Activated CD8-positive, alpha-beta memory T cell treated with anti-CD3 and anti-CD28 coated beads, Interleukin-2, amount 10 ng/mL, durations not matched to agents 7 days and 5 days (primary cell): ENCODE measurements around the gene LYST. TPM values are rescaled to one million over a fixed set of nuclear protein-coding genes. Genes with fewer than 3 reads are reported as not detected.
A peak's percentile ranks its signal among the peaks of the same experiment; 100 is the strongest.
"Not testable (repeated sequence)": the region's sequence is repeated elsewhere in the genome, so short reads cannot be mapped to it uniquely, and the experiment has no call there.

Experiments
- ATAC-seq: fragments of 150-1000 bp; cut with Tn5 transposase; one replicate; pipeline ENCODE4 v1.10.0; 2021; ENCODE audit warnings: moderate library complexity
- CTCF ChIA-PET: fragments of 350-600 bp; sonication (Branson Sonifier 250); formaldehyde crosslinking; loops from one replicate; lab custom pipeline; 2021; ENCODE audit warnings: antibody characterized with exemption; lab: Charles Lee
- DNase-seq: peaks from one replicate; pipeline ENCODE4 v3.0.0-alpha.2; 2020
- H3K27ac Mint-ChIP-seq: one replicate; pipeline ENCODE4 v1.8.0; 2021; ENCODE audit warnings: mild to moderate bottlenecking, mixed read lengths
- H3K27me3 Mint-ChIP-seq: one replicate; pipeline ENCODE4 v1.8.0; 2021; ENCODE audit warnings: mixed read lengths
- H3K36me3 Mint-ChIP-seq: one replicate; pipeline ENCODE4 v1.8.0; 2021; ENCODE audit warnings: mild to moderate bottlenecking, mixed read lengths
- H3K4me1 Mint-ChIP-seq: one replicate; pipeline ENCODE4 v1.8.0; 2021; ENCODE audit warnings: mixed read lengths
- H3K4me3 Mint-ChIP-seq: one replicate; pipeline ENCODE4 v1.8.0; 2021; ENCODE audit warnings: mild to moderate bottlenecking, moderate library complexity, mixed read lengths
- H3K9me3 Mint-ChIP-seq: one replicate; pipeline ENCODE4 v1.8.0; 2022; ENCODE audit warnings: low read depth, mixed read lengths
- total RNA-seq, 2 experiments: library from RNA; stranded (reverse); gene quantifications; one replicate each; pipeline ENCODE4 v1.2.3, GENCODE V29; 2021

LYST gene
- total RNA-seq, 2 experiments from 2014 or later = 64.9 to 131 TPM

DNA sequence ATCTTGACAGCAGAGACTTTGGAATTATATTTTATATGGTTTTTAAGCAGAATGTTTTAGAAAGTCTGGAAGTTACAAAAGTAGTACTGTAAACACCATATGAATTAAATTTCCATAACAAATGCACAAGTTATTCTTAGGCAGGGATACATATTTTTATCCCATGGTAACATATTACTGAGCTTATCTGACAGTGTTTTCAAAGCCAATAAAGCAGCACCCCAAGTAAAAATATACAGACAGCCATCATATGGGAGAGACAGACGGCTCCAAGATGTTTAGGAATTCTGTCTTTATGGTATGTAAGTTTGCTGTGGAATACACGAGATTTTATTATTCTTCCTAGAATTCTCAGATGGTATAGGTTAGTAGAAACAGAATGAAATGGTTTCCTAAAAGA is 205.1 kb downstream of the LYST start:
- Mint-ChIP-seq H3K36me3 (peaks cover 21% of the 10 kb centered on the region), H3K27ac (no peak overlapping the region), H3K4me3 (no peak overlapping the region), H3K9me3 (no peaks in the 10 kb centered on the region), H3K27me3 (peaks cover 2% of the 10 kb centered on the region), H3K4me1 (no peaks in the 10 kb centered on the region)
- CTCF ChIA-PET = no interaction called here
- no peak for DNase-seq
- ATAC-seq = no peak

- no peak for DNase-seq
- H3K4me1 Mint-ChIP-seq = no peaks in the 10 kb centered on the region
- CTCF ChIA-PET = interaction anchor here (2.3 kb wide), 1 partner anchor 20 kb away, joined by 4 read pairs; no protein-coding TSS in a partner anchor
- peaks cover 18% of the 10 kb centered on the region for H3K36me3 Mint-ChIP-seq
- H3K9me3 Mint-ChIP-seq = no peaks in the 10 kb centered on the region
- no peak overlapping the region for H3K4me3 Mint-ChIP-seq
- ATAC-seq = no peak
- no peak overlapping the region for H3K27ac Mint-ChIP-seq
- peaks cover 13% of the 10 kb centered on the region for H3K27me3 Mint-ChIP-seq
These were observed 207.4 kb downstream of the LYST start for GRCh38 chr1:235659186-235659771.

DNA sequence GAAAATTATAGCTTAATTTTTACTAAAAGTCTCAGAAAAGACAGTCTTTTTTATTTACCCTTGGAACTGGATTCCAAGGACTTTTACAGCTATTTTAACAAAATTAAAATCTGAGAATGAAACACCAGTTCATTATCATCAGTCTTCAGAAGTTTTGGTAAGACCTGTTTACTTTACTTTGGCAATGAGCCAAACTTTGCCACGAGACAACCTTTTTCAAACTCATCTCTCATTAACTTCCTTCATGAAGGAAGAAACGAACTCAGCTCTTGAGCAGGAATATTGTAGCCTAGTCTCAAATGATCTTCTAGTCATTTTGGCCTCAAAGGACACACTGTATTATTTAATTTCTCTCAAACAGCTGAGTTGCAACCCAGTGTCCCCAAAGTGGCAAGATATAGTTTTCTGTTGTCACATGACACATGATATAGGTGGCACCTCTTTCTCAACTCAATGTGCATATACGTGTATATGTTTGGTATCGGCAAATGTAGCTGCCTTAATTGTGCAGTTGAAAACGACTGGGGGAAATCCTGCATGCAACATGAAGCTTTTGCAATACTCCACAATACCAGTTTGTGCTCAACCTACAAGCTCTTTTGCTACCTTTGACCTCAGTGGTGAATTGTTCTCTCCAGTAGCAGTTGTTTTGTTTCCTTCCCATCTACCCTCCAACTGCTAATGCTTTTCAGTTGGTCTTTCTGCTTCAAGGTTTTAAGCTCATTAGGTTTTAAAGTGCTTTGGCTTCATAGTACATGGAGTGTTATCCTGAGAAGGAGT is 208.8 kb downstream of the LYST start:
- DNase-seq = no peak
- Mint-ChIP-seq H3K4me3 (no peak overlapping the region), H3K27ac (no peak overlapping the region), H3K9me3 (no peaks in the 10 kb centered on the region), H3K4me1 (no peaks in the 10 kb centered on the region), H3K27me3 (peaks cover 24% of the 10 kb centered on the region), H3K36me3 (peaks cover 12% of the 10 kb centered on the region)
- no peak for ATAC-seq
- CTCF ChIA-PET = interaction anchor here (0.7 to 2.3 kb wide), 3 partner anchors 21 to 230 kb away, joined by 3 to 4 read pairs (median 3); no protein-coding TSS in a partner anchor

- peaks cover 5% of the 10 kb centered on the region for H3K36me3 Mint-ChIP-seq
- ATAC-seq (no peak), DNase-seq (no peak)
- CTCF ChIA-PET = interaction anchor here (0.7 to 2.3 kb wide), 3 partner anchors 22 to 230 kb away, joined by 3 to 4 read pairs (median 3); no protein-coding TSS in a partner anchor
- H3K4me1 Mint-ChIP-seq = no peaks in the 10 kb centered on the region
- H3K9me3 Mint-ChIP-seq = no peaks in the 10 kb centered on the region
- H3K27me3 Mint-ChIP-seq = peaks cover 31% of the 10 kb centered on the region
- H3K4me3 Mint-ChIP-seq = no peak overlapping the region
- H3K27ac Mint-ChIP-seq = no peak overlapping the region
These were observed 209.4 kb downstream of the LYST start for GRCh38 chr1:235657269-235657668.

GRCh38 chr1:235652364-235652763 is 214.3 kb downstream of the LYST start:
- ATAC-seq (no peak), DNase-seq (no peak)
- Mint-ChIP-seq H3K27ac (no peak overlapping the region), H3K4me3 (no peak overlapping the region), H3K9me3 (peaks cover 3% of the 10 kb centered on the region), H3K27me3 (peaks cover 65% of the 10 kb centered on the region), H3K36me3 (peaks cover 8% of the 10 kb centered on the region), H3K4me1 (peaks cover 13% of the 10 kb centered on the region)
- CTCF ChIA-PET = interaction anchor here (1.2 kb wide), 1 partner anchor 319 kb away, joined by 3 read pairs; no protein-coding TSS in a partner anchor

DNA sequence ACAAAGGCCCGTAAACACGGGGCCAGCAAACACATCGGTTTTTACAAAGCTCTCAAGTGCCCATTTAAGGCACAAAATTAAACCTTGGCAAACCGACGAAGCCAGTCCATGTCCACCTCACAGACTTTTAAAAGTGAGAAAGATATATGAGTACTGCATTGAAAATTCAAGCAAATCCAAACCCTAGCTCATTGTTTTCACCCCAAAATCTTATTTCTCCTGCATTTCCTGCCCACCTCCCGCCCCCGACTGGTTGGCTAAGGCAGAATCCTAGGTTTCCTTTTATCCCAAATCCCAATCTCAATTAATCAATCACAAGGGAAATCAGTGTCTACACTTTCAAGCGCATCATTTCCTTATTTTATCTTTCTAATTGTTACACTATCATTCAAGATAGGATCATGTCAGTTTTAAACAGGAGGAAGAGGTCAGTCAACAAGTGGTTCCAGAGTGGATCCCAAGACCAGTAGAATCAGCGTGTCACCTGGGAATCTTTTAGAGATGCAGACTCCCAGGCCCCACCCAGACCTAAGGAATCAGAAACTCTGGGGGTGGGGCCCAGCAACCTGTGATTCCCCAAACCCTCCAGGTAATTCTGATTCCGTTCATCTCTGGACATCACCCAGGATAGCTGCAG is 215.4 kb downstream of the LYST start:
- peaks cover 3% of the 10 kb centered on the region for H3K9me3 Mint-ChIP-seq
- CTCF ChIA-PET = no interaction called here
- no peak overlapping the region for H3K27ac Mint-ChIP-seq

GRCh38 chr1:235650341-235651169 is 216.2 kb downstream of the LYST start:
- no peak for ATAC-seq
- peaks cover 3% of the 10 kb centered on the region for H3K9me3 Mint-ChIP-seq
- peaks cover 18% of the 10 kb centered on the region for H3K4me1 Mint-ChIP-seq
- H3K4me3 Mint-ChIP-seq = peak overlapping the region; percentile 57
- peaks cover 77% of the 10 kb centered on the region for H3K27me3 Mint-ChIP-seq
- CTCF ChIA-PET = no interaction called here
- no peak for DNase-seq
- H3K27ac Mint-ChIP-seq = no peak overlapping the region
- H3K36me3 Mint-ChIP-seq = peaks cover 8% of the 10 kb centered on the region

More for the DNA sequence above, 215.4 kb downstream of the LYST start:
- DNase-seq (no peak), ATAC-seq (no peak)
- Mint-ChIP-seq H3K27me3 (peaks cover 73% of the 10 kb centered on the region), H3K36me3 (peaks cover 8% of the 10 kb centered on the region), H3K4me1 (peaks cover 16% of the 10 kb centered on the region), H3K4me3 (peak overlapping the region; percentile 57)

GRCh38 chr1:235649368-235650163 is 217.1 kb downstream of the LYST start, which contains the start of gene GNG4:
Gene GNG4, minus strand, starts transcription at chr1:235649784. Its CDS starts 65,946 bp downstream, at chr1:235583838.
- Mint-ChIP-seq H3K36me3 (peaks cover 8% of the 10 kb centered on the region), H3K4me1 (peaks cover 18% of the 10 kb centered on the region), H3K9me3 (peaks cover 3% of the 10 kb centered on the region), H3K4me3 (peak within 1 kb of the TSS; percentile 57), H3K27me3 (peaks cover 78% of the 10 kb centered on the region), H3K27ac (no peak within 1 kb of the TSS)
- CTCF ChIA-PET = no interaction called here
- ATAC-seq (peak; percentile 61), DNase-seq (no peak)

DNA sequence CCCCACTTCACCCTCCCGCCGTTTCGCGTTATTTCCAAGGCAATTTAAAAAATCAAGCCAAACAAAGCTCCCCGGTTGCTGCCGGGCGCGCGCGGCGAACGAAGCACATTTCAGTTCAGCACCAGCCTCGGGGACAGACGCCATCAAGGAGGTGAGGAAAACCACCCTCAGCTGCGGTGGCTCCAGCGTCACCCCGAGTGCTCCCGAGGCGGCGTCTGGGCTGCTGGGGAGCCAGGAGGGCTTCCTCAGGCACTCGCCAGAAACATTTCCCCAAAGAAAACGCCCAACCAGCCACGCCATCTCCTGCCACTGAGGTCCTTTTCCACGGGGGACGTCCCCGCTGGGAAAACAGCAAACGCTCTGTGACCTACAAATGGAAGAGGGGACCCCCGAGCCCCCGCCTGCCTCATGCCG is 217.7 kb downstream of the LYST start:
- H3K27ac Mint-ChIP-seq = no peak overlapping the region
- CTCF ChIA-PET = no interaction called here
- peaks cover 18% of the 10 kb centered on the region for H3K4me1 Mint-ChIP-seq
- peaks cover 3% of the 10 kb centered on the region for H3K9me3 Mint-ChIP-seq
- peaks cover 8% of the 10 kb centered on the region for H3K36me3 Mint-ChIP-seq
- DNase-seq (peak; percentile 76), ATAC-seq (peak; percentile 81)
- H3K4me3 Mint-ChIP-seq = peak overlapping the region; percentile 52
- peaks cover 79% of the 10 kb centered on the region for H3K27me3 Mint-ChIP-seq

GRCh38 chr1:235648407-235648907 is 218.2 kb downstream of the LYST start:
- peaks cover 80% of the 10 kb centered on the region for H3K27me3 Mint-ChIP-seq
- peaks cover 6% of the 10 kb centered on the region for H3K36me3 Mint-ChIP-seq
- ATAC-seq = no peak
- peak overlapping the region; percentile 52 for H3K4me3 Mint-ChIP-seq
- CTCF ChIA-PET = no interaction called here
- H3K4me1 Mint-ChIP-seq = peaks cover 18% of the 10 kb centered on the region
- DNase-seq = no peak
- peaks cover 3% of the 10 kb centered on the region for H3K9me3 Mint-ChIP-seq
- no peak overlapping the region for H3K27ac Mint-ChIP-seq

DNA sequence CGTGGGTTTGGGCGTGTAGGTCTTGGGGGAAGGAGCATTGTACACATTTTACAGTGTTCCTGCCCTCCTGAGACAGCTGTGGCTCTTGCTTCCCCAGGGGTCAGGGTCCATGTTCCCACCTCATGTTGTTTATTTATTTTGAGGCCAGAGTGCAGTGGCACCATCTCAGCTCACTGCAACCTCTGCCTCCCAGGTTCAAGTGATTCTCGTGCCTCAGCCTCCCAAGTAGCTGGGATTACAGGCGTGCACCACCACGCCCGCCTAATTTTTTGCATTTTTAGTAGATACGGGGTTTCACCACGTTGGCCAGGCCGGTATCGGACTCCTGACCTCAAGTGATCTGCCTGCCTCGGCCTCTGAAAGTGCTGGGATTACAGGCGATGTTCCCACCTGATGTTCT is 219.2 kb downstream of the LYST start:
- not testable (repeated sequence) for ATAC-seq

GRCh38 chr1:235646463-235646862 is 220.2 kb downstream of the LYST start:
- H3K27me3 Mint-ChIP-seq = peaks cover 73% of the 10 kb centered on the region
- no peak for DNase-seq
- no peak overlapping the region for H3K27ac Mint-ChIP-seq
- H3K36me3 Mint-ChIP-seq = peaks cover 6% of the 10 kb centered on the region
- peaks cover 38% of the 10 kb centered on the region for H3K4me1 Mint-ChIP-seq
- CTCF ChIA-PET = no interaction called here
- no peak for ATAC-seq
- H3K4me3 Mint-ChIP-seq = no peak overlapping the region
- peaks cover 3% of the 10 kb centered on the region for H3K9me3 Mint-ChIP-seq

More for the DNA sequence above, 219.2 kb downstream of the LYST start:
- H3K36me3 Mint-ChIP-seq, H3K9me3 Mint-ChIP-seq, H3K27ac Mint-ChIP-seq, CTCF ChIA-PET, H3K4me3 Mint-ChIP-seq, DNase-seq: not testable (repeated sequence)
- Mint-ChIP-seq H3K27me3 (peaks cover 78% of the 10 kb centered on the region), H3K4me1 (peaks cover 28% of the 10 kb centered on the region)
